Lower leg skin (tissue), 4 donors: ENCODE data around the gene TTC17. TPM values are rescaled to one million over a fixed set of nuclear protein-coding genes. Genes with fewer than 3 reads are reported as not detected.
"Not testable (repeated sequence)": the region's sequence is repeated elsewhere in the genome, so short reads cannot be mapped to it uniquely, and the experiment has no call there.

Experiments used
- DNase-seq, 2 donors: peaks; one replicate each; pipeline ENCODE4 v3.0.0-alpha.2; 2019; ENCODE audit warnings: low spot score in 2 of 2
- H3K4me3 ChIP-seq: fragments of 200-600 bp; sonication (generic); 2 replicates; pipeline ENCODE4 v1.5.1; 2017; ENCODE audit warnings: mild to moderate bottlenecking, low read depth; ENCODE audit not compliant: poor library complexity, severe bottlenecking
- POLR2A ChIP-seq, 2 donors: fragments of 450-650 bp; IDR thresholded peaks; one replicate each; pipeline ENCODE4 v1.6.1; 2016 to 2017; ENCODE audit warnings: antibody characterized with exemption in 2 of 2, mild to moderate bottlenecking in 1 of 2, moderate library complexity in 1 of 2
- WGBS, 2 donors: methylation state at CpG; one replicate each; pipeline ENCODE4 v1.1.5; 2018; 5-methylcytosine and 5-hydroxymethylcytosine counted together
- intact Hi-C: fragments of 100-400 bp; cut with DNase I; formaldehyde crosslinking; loops from one replicate; pipeline ENCODE4 v1.15.0; 2023; ENCODE audit warnings: low total_unique reads
- total RNA-seq, 4 donors: library from RNA; depleted of rRNA; stranded (reverse); fragments of >200 nt; gene quantifications; one replicate each; pipeline ENCODE4 v1.1.0, GENCODE V29; 2016
- TF ChIP-seq, protein P1 (sequence below), 3 donors: fragments of 450-650 bp; IDR thresholded peaks; one replicate each; pipeline ENCODE4 v1.5.1; 2016; ENCODE audit warnings: antibody characterized with exemption in 3 of 3, mild to moderate bottlenecking in 3 of 3, moderate library complexity in 2 of 3

TTC17 gene
- total RNA-seq, 4 donors from 2014 or later: 62.6 to 71.4 (median 68.4) TPM

DNA sequence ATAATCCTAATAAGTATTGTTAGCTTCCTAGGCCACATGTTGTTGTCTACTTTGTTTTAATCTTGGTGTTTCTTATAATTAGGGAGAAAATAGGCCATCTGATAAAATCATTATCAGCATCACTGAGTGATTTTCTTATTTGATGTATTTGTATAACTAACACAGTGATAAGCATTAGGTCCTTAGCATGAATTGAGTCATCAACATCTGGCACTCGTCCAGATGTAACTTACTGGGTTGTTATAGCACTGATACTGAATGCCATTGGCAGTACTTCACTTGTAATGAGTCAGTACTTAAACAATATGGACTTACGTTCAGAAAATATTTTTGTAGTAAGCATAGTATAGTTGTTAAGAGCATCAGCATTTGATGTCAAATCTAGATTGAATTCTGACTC lies 30.7 kb upstream of the TTC17 start:
- no peak overlapping the region for H3K4me3 ChIP-seq
- intact Hi-C loops: no loop called here
- no peak for DNase-seq
- WGBS, 2 donors: 46 to 49% methylated on average over 2 of the region's 2 CpGs
- no peak for TF ChIP-seq POLR2A (IDR thresholded peaks at IDR 0.05)
- TF ChIP-seq, protein P1, sequence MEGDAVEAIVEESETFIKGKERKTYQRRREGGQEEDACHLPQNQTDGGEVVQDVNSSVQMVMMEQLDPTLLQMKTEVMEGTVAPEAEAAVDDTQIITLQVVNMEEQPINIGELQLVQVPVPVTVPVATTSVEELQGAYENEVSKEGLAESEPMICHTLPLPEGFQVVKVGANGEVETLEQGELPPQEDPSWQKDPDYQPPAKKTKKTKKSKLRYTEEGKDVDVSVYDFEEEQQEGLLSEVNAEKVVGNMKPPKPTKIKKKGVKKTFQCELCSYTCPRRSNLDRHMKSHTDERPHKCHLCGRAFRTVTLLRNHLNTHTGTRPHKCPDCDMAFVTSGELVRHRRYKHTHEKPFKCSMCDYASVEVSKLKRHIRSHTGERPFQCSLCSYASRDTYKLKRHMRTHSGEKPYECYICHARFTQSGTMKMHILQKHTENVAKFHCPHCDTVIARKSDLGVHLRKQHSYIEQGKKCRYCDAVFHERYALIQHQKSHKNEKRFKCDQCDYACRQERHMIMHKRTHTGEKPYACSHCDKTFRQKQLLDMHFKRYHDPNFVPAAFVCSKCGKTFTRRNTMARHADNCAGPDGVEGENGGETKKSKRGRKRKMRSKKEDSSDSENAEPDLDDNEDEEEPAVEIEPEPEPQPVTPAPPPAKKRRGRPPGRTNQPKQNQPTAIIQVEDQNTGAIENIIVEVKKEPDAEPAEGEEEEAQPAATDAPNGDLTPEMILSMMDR (IDR thresholded peaks at IDR 0.05): no peak

DNA sequence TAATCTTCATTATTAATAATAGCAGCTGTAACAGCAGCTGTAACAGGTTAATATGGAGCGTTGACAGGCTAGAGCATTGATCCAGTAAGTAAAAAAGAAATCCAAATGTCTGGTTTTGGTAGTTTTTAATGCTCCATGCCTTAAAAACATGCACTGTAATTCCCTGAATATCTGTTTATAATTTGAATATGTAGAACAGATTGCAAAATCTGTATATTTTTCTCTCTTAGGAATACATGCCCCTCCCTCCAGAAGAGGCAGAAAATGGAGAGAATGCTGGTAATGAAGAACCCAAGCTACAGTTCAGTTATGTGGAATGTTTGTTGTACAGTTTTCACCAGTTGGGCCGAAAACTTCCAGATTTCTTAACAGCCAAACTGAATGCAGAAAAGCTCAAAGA lies 30.2 kb upstream of the TTC17 start:
- H3K4me3 ChIP-seq: no peak overlapping the region
- intact Hi-C loops: no loop called here
- DNase-seq: no peak
- 93 to 99% methylated on average over 2 of the region's 2 CpGs for WGBS, 2 donors
- TF ChIP-seq POLR2A (IDR thresholded peaks at IDR 0.05): no peak
- TF ChIP-seq, protein P1 (IDR thresholded peaks at IDR 0.05): no peak

DNA sequence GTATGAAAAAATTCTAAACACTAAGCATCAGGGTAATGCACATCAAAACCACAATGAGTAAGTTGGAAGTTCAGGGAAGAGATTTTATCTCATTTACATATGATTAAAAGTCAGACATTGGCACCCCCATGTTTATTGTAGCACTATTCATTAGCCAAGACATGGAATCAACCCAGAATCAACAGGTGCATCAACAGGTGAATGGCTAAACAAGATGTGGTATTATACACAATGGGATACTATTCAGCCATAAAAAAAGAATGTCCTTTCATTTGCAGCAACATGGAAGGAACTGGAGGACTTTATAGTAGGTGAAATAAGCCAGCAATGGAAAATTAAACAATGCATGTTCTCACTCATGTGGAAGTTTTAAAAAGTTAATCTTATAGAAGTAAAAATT lies 17.6 kb upstream of the TTC17 start:
- intact Hi-C loops: no loop called here
- DNase-seq: no peak
- H3K4me3 ChIP-seq: no peak overlapping the region
- TF ChIP-seq, protein P1 (IDR thresholded peaks at IDR 0.05): no peak
- TF ChIP-seq POLR2A (IDR thresholded peaks at IDR 0.05): no peak

GRCh38 chr11:43351426-43351825 lies 7.3 kb upstream of the TTC17 start:
- DNase-seq, intact Hi-C loops, H3K4me3 ChIP-seq: not testable (repeated sequence)
- WGBS, 2 donors: no CpG with 5 or more reads among the region's 17 CpGs

DNA sequence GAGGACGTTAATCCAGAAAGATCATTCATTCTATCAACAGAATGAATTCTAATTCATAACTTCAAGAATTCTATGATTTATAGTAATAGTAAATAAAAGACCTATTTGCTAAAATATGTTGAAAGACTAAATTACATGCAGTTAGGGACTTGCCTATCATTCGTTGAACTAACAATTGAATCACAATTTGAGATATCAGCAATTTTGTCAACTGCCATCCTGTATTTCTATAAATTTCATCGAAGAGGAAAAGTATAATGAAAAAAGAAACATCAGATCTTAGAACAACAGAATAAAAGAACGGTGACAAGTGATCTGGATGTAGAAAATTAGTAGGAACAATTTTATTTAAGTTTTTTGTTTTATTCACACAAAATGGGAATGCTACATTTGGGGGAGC lies 4.4 kb upstream of the TTC17 start:
- intact Hi-C loops: no loop called here
- TF ChIP-seq, protein P1 (IDR thresholded peaks at IDR 0.05): no peak
- no peak for TF ChIP-seq POLR2A (IDR thresholded peaks at IDR 0.05)
- no peak overlapping the region for H3K4me3 ChIP-seq
- DNase-seq: no peak
- WGBS, 2 donors: 88 to 91% methylated on average over 4 of the region's 4 CpGs

DNA sequence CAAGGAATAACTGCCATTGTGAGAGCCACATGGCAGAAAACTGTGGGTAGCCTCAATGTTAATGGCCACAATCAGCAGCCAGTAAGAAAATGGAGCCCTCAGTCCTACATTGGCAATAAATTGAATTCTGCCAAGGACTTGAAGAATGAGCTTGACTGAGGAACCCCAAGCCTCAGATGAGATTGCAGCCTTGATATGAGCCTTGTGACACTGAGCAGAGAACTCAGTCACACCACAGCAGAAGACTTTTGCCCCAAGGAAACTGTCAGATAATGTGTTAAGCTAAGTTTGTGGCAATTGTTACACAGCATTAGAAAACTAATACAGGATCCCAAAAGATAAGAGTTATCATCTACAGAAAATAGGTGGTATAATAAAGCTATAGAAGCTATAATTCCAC lies 2.4 kb upstream of the TTC17 start:
- no peak for DNase-seq
- TF ChIP-seq POLR2A (IDR thresholded peaks at IDR 0.05): no peak
- TF ChIP-seq, protein P1 (IDR thresholded peaks at IDR 0.05): no peak
- H3K4me3 ChIP-seq: no peak overlapping the region
- intact Hi-C loops: no loop called here
